Mesothelial cell of epicardium (in vitro differentiated cells): Measurements from ENCODE around the gene FN3K. TPM values are rescaled to one million over a fixed set of nuclear protein-coding genes. Genes with fewer than 3 reads are reported as not detected.
"Not testable (repeated sequence)": the region's sequence is repeated elsewhere in the genome, so short reads cannot be mapped to it uniquely, and the experiment has no call there.

Source experiments
- DNase-seq, 2 experiments: peaks; one replicate each; pipeline ENCODE4 v3.0.0; 2021; ENCODE audit warnings: low spot score in 2 of 2; ENCODE audit not compliant: unreplicated experiment in 2 of 2
- H3K27ac Mint-ChIP-seq: 2 replicates; pipeline ENCODE4 v1.8.0; 2021; ENCODE audit warnings: mixed read lengths
- H3K27me3 Mint-ChIP-seq: 2 replicates; pipeline ENCODE4 v1.8.0; 2021; ENCODE audit warnings: low read depth, mixed read lengths
- H3K36me3 Mint-ChIP-seq: 2 replicates; pipeline ENCODE4 v1.8.0; 2021; ENCODE audit warnings: mixed read lengths
- H3K4me1 Mint-ChIP-seq: 2 replicates; pipeline ENCODE4 v1.8.0; 2021; ENCODE audit warnings: mixed read lengths
- H3K4me3 Mint-ChIP-seq: 2 replicates; pipeline ENCODE4 v1.8.0; 2021; ENCODE audit warnings: mild to moderate bottlenecking, moderate library complexity, mixed read lengths
- H3K9me3 Mint-ChIP-seq: 2 replicates; pipeline ENCODE4 v1.8.0; 2021; ENCODE audit warnings: mixed read lengths
- CTCF ChIP-seq: fragments of 200-600 bp; sonication (generic); IDR thresholded peaks from one replicate; pipeline ENCODE4 v1.5.0; 2021; ENCODE audit warnings: antibody characterized with exemption; ENCODE audit not compliant: unreplicated experiment
- total RNA-seq: library from RNA; stranded (reverse); gene quantifications from 3 replicates; pipeline ENCODE4 v1.2.1, GENCODE V29; 2021

The FN3K gene
- total RNA-seq, 1 donor from 2014 or later = 33.0 TPM

- TF ChIP-seq CTCF = no peak
- Mint-ChIP-seq H3K27ac (no peak overlapping the region), H3K4me1 (peaks cover 4% of the 10 kb centered on the region), H3K9me3 (peaks cover 36% of the 10 kb centered on the region), H3K27me3 (no peaks in the 10 kb centered on the region), H3K4me3 (no peak overlapping the region), H3K36me3 (peaks cover 59% of the 10 kb centered on the region)
- DNase-seq = no peak
Measured at GRCh38 chr17:82740906-82741759, 5.7 kb downstream of the FN3K start.

- Mint-ChIP-seq H3K36me3 (peaks cover 66% of the 10 kb centered on the region), H3K4me1 (no peaks in the 10 kb centered on the region), H3K4me3 (no peak overlapping the region)
Measured at GRCh38 chr17:82743344-82744219, 8.2 kb downstream of the FN3K start.

GRCh38 chr17:82744736-82745135 lies 9.3 kb downstream of the FN3K start:
- H3K27ac Mint-ChIP-seq, H3K27me3 Mint-ChIP-seq, DNase-seq, H3K4me3 Mint-ChIP-seq, H3K4me1 Mint-ChIP-seq: not testable (repeated sequence)
- peaks cover 70% of the 10 kb centered on the region for H3K36me3 Mint-ChIP-seq
- peaks cover 52% of the 10 kb centered on the region for H3K9me3 Mint-ChIP-seq

More at GRCh38 chr17:82743344-82744219, 8.2 kb downstream of the FN3K start:
- no peaks in the 10 kb centered on the region for H3K27me3 Mint-ChIP-seq
- TF ChIP-seq CTCF = no peak
- no peak overlapping the region for H3K27ac Mint-ChIP-seq
- no peak for DNase-seq
- H3K9me3 Mint-ChIP-seq = peaks cover 50% of the 10 kb centered on the region

- Mint-ChIP-seq H3K4me1 (no peaks in the 10 kb centered on the region), H3K27me3 (no peaks in the 10 kb centered on the region), H3K36me3 (peaks cover 63% of the 10 kb centered on the region), H3K9me3 (peaks cover 46% of the 10 kb centered on the region), H3K4me3 (no peak overlapping the region), H3K27ac (no peak overlapping the region)
- TF ChIP-seq CTCF = no peak
- DNase-seq = no peak
Measured at GRCh38 chr17:82745524-82745923, 10.1 kb downstream of the FN3K start.

- Mint-ChIP-seq H3K27ac (no peak overlapping the region), H3K4me3 (no peak overlapping the region), H3K9me3 (peaks cover 29% of the 10 kb centered on the region), H3K27me3 (no peaks in the 10 kb centered on the region), H3K36me3 (peaks cover 35% of the 10 kb centered on the region), H3K4me1 (peaks cover 12% of the 10 kb centered on the region)
- no peak for TF ChIP-seq CTCF
- no peak for DNase-seq
Measured at GRCh38 chr17:82748756-82749155, 13.3 kb downstream of the FN3K start.
